Measurements from ENCODE around the gene JAZF1.

GRCh38 chr7:27920281-27920946, 260.2 kb downstream of the JAZF1 start:
- TF ChIP-seq POLR2AphosphoS5 (IDR thresholded peaks at IDR 0.05; ENCODE audit: low read depth, low read length) (no peak), REST (IDR thresholded peaks at IDR 0.05; ENCODE audit: insufficient read depth in 1 of 2, low read depth in 2 of 2, low read length in 2 of 2) (no peak), SIN3A (IDR thresholded peaks at IDR 0.05; ENCODE audit: borderline replicate concordance, insufficient read depth, low read length) (no peak), TAF1 (IDR thresholded peaks at IDR 0.05; ENCODE audit: borderline replicate concordance, insufficient read depth, low read length) (no peak)
